ENCODE data around the gene ENAM.
"Not testable (repeated sequence)": the region's sequence is repeated elsewhere in the genome, so short reads cannot be mapped to it uniquely, and the experiment has no call there.

The ENAM gene

GRCh38 chr4:70629469-70630090 is 1.0 kb downstream of the ENAM start:
- DNase-seq (ENCODE audit: low read depth in 2 of 2) = no peak

- no peak for DNase-seq (ENCODE audit: low read depth in 2 of 2)
Observed at GRCh38 chr4:70630162-70630561, 1.6 kb downstream of the ENAM start.

DNA sequence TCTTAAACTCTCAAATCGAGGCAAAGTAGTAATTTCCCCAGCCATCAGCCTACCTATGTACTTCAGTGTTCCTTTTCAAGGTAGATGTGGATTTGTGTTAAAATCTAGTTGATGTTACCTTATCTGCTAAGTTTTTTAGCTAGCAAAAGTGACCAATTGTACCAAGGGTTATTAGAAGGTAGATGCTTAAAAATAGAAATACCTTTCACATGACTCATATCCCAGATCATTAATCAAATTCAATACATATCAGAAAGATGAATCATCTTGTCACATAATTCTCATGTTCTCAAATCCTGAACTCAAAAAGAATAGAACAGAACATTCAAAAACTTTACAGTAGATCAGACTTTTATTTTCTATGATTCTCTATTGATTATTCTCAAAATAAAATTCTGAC is 3.5 kb downstream of the ENAM start:
- DNase-seq (ENCODE audit: low read depth in 2 of 2) = no peak

GRCh38 chr4:70634482-70634881 is 5.9 kb downstream of the ENAM start:
- no peak for DNase-seq (ENCODE audit: low read depth in 2 of 2)

DNA sequence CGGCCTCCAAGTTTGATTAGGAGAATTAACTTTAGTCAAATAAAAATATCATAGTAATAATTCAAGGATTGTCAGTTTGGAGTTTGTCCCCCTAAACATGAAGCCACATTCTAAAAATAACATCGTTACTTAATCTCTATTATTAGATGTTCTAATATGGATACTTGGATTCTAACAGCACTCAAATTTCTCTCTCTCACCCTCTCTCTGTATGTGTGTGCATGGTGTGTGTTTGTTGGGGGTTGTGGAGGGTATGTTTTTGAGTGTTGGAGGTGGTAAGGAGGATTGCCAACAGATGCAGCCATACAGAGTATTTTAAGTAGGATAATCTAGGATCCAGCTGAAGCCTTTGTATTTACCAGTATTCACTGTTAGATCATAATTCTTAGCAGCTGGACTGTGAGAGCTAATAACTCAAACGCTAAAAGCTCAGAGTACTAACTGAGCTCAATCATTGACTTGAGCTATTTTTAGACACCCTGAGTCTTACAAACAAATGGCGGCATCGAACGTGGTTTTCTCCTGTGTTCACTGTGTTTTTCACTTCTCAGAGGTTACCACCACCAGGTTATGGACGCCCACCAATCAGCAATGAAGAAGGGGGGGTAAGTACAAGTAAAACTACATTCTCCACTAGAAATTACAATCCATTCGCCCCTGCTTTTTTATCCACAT is 8.8 kb downstream of the ENAM start:
- no peak for DNase-seq (ENCODE audit: low read depth in 2 of 2)

DNA sequence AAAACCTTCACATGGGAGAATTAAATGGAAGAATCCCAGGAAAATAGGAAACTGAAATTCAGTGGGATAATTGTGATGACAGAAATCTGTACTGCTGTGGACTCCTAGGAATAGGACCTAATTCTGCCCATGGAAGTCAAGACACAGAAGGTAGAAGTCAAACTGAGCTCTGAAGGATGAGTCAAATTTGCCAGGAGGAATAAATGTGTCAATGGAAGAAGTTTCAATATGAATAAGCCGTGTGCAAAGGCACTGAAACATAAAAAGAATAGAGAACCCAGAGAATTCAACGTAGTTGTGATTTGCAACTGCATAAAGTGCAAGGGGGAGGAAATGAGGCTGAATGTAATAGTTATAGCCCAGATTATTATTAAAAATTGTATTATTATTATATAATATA is 11.6 kb downstream of the ENAM start:
- no peak for DNase-seq (ENCODE audit: low read depth in 2 of 2)

- not testable (repeated sequence) for DNase-seq (ENCODE audit: low read depth in 2 of 2)
Observed at GRCh38 chr4:70650741-70651140, 22.2 kb downstream of the ENAM start.

DNA sequence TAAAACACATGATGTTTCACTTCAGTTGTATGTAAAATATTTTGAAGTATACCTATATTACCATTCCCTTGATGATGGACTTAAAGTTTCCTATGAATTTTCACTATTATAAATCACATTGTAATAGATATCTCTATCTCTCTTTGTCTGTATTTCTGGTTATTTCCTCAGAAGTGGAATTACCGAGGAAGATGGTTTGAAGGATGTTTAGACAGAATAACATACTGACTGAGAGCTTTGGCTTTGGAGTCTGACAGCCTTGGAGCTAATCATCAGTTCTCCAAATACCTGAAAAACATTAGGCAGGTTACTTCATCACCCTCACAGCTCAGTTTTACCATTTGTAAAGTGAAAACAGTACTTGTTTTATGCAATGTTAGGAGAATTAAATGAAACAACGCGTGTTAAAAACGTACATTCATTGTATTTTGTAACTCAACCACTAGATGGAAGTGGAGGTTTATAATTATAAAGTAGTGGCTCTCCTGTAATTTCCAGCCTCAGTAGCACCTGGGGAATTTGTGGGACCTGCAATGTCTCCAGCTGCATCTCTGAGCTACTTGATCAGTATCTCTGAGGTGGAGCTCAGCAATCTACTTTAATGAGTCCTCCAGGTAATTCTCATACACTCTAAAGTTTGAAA is 23.4 kb downstream of the ENAM start:
- no peak for DNase-seq (ENCODE audit: low read depth in 2 of 2)

DNA sequence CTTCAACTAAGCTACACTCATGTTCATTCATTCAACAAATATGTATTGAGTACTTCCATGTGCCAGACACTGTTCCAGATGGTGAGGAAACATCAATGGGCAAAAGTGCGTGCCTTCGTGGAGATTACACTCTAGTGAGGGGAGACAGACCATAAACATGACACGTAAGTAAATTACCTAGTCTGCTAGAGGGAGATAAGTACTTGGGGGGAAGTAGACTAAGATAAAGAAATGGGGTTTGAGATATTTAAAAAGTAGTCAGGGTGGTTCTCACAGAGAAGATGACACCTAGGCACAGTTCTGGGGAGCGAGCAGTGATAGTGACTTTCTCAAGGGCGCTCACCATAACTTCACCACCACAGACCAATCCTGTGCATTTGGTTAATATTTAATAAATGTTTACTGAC is 26.1 kb downstream of the ENAM start:
- no peak for DNase-seq (ENCODE audit: low read depth in 2 of 2)

DNA sequence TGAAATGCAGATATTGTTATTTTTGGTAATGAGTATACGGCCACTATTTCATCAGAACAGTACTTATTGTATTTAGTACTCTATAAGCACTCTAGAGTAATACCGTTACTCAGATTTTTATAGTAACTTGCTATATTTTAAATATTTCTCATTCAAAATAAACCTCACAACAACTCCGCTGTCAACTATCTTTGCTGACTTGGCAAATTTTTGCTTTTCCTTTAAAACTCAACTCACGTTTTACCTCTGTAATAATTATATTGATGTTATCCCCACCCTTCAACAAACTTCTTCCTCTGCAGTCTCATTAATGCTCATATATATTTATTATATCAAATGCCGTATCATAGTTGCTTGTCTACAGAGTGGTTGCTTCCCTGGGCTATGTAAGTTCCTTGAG is 28.8 kb downstream of the ENAM start:
- no peak for DNase-seq (ENCODE audit: low read depth in 2 of 2)

- no peak for DNase-seq (ENCODE audit: low read depth in 2 of 2)
Observed at GRCh38 chr4:70658418-70658817, 29.9 kb downstream of the ENAM start.

DNA sequence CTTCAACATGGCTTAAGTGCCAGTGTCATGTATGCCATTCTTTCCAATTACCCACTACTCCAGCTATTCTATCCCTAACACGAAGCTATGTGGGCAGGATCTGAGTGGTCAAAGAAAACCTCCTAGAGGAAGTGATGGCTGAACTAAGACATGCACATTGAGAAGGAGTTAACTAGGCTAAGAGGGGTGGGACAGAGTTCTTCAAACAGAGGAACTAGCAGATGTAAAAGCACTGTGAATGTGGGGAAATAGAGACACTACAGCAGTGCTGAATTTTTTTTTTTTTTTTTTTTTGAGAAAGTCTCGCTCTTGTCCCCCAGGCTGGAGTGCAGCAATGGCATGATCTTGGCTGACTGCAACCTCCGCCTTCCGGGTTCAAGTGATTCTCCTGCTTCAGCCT is 31.6 kb downstream of the ENAM start:
- no peak for DNase-seq (ENCODE audit: low read depth in 2 of 2)

GRCh38 chr4:70661309-70661922 is 32.9 kb downstream of the ENAM start:
- DNase-seq (ENCODE audit: low read depth in 2 of 2) = not testable (repeated sequence)

DNA sequence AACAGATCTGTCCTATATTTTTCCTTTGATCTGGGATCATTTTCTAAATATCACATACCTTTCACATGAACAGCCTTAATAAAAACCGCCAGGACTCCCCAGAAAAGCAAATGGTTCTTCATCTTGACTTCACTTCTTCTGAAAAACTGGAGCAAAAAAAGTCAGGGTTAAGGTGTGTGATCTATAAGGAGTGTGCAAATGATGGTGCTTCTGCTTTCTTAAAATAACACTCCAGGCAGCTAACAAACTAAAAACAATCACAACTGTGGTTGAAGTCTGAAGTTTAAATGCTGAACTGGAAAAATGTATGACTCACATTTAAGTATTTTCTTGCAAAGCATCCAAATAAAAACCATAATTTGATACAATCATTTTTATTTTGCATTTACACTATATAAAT is 37.8 kb downstream of the ENAM start, which contains the start of gene JCHAIN:
JCHAIN (minus strand) TSS at position 140 of the 400 bp plus-strand sequence; CDS start at position 122, 18 bp downstream.
- DNase-seq (ENCODE audit: low read depth in 2 of 2) = no peak

DNA sequence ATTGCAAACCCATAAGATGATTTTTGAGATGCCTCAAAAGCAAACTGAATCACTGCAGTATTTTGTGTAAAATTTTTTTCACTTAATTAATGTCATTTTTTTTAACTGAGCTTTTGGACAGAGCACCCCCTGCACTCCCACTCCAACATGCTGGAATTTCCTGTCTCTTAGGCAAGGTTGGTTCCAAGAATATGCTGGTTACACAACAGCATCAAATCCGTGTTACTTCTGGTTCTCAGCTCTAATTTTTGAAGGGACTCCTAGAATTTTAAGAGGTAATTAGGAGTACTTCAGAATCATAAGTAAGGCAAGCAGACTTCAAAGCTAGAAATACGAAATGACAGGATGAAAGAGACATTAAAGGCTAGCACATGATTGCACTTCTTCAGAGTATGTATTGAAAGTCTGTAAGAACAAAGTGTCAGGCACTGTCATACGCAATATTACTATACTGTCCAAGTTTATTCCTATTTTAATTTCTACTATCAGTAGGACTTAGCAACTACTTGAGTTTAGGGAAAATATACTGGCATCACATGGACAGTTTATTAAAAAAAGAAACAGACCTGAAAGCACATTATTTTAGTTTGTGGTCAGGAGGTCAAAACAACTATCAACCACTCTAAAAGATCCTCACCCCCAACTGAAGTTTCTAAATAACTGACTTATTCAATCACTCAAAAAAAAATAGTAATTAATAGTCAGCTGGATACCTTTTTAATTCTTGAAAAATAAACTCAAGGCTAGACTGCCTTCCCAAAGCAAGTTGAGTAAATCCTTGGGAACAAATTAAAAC is 39.4 kb downstream of the ENAM start:
- DNase-seq (ENCODE audit: low read depth in 2 of 2) = no peak

DNA sequence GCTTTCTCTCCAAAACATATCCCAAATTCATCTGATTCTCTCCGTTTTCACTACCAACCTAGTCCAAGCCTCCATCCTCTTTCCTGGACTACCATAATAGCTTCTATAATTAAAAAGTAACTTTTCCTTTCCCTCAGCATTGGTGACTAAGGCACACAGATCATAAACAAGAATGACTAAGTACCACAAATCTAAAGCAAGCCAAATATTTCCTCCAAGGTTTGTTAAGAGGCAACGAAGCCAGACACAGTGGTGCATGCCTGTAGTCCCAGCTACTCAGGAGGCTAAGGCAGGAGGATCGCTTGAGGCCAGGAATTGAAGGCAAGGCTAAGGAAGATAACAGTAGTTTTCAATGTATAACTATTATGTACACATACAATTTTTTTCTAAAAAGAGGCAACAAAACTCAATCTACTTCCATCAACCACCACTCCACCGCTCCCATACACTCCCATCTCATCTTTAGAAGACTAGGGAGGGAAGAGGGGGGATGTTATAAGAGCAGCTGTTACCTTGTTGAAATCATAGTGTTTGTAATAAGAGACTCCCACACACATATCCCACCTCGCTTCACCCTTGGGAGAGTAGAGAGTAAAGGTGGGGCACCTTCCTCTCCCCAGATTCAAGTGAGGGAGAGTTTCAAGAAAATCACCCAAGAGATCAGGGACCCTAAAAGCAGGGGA is 41.9 kb downstream of the ENAM start:
- DNase-seq (ENCODE audit: low read depth in 2 of 2) = no peak

DNA sequence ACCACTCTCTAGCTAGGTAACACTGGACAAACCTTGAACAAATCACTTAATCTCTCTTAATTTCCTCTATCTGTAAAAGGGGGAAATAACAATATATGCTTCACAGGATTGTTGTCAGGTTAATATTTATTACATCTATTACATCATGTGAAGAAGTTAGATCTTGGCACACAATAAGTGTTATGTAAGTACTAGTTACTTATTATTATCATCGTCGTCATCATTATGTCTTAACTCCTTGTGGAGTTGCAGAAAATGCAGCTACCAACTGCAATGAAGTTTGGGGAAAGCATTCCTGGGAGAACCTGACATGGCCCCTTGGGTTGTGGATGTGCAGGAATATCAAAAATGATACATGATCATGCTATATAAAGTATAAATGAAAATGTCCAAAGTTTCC is 42.5 kb downstream of the ENAM start:
- DNase-seq (ENCODE audit: low read depth in 2 of 2) = no peak

- no peak for DNase-seq (ENCODE audit: low read depth in 2 of 2)
Observed at GRCh38 chr4:70674191-70674590, 45.6 kb downstream of the ENAM start.

DNA sequence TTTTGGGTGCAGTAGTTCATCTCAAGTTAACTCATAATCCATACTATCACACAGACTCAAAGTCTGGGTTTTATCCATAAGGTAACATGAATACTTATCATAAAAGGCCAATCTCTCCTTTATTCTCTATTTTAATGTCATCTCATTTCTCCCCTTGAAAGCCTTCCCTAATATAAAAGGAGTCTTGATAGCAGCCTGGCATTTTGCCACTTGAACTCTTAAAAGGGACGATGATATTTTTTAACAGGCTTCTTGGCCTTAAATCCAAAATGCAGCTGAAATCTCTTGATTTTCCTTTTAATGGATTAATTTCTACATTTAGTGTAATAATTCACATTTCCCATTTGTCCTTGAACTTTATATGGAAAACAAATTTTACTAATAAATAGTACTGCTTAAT is 46.2 kb downstream of the ENAM start:
- DNase-seq (ENCODE audit: low read depth in 2 of 2) = no peak

DNA sequence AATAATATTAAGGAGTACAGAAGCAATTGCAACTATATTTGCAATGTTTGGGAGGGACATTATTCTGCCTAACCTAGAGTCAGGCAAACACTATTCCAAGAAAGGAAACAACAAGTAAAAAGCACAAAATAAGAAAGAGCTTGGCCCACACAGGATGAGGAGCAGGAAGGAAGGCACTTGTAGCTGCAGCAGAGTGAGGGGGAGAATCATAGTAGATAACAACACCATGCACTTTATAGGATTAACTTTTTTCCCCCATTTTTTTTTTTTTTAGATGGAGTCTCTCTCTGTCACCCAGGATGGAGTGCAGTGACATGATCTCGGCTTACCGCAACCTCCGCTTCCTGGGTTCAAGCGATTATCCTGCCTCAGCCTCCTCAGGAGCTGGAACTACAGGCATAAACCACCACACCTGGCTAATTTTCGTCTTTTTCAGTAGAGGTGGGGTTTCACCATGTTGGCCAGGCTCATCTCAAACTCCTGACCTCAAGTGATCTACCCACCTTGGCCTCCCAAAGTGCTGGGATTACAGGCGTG is 48.1 kb downstream of the ENAM start:
- DNase-seq (ENCODE audit: low read depth in 2 of 2) = no peak

DNA sequence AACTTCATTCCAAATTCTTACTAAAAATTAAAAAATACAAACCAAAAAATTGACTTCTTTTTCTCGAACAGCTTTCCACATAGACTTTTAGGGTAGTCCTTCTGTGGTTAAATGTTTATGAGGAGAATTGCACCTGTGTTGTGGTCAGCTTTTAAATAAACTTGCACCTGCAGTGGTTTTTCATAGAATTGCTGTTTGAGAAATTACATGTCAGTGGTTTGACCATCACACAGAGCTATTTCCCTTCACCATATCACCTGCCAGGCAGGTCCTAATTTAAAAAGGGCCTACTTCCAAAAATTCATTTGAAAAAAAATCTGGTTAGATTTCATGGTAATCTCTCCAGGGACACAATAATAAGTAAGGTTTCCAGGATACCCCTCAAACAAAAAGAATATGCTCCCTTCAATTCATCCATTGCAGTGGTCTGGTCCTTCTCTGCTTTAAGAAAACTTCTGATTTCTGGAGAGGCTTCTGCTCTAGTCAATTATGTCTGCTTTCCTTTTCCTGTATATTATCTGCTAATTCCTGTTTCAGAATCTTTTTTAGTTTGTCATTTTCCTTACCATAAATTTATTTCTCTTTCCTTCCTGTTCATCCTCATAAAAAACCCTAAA is 49.9 kb downstream of the ENAM start:
- no peak for DNase-seq (ENCODE audit: low read depth in 2 of 2)
